Suppressor macrophage treated with lipopolysaccharide for 4 hours (primary cell): ENCODE results near the gene CBX1.
"Not testable (repeated sequence)": the region's sequence is repeated elsewhere in the genome, so short reads cannot be mapped to it uniquely, and the experiment has no call there.

Source experiments
- DNase-seq: peaks from one replicate; pipeline ENCODE4 v3.0.0-alpha.2; 2020

CBX1 gene

GRCh38 chr17:48122665-48123045, 21.4 kb upstream of the CBX1 start:
- no peak for DNase-seq

- no peak for DNase-seq
These were observed 20.8 kb upstream of the CBX1 start for GRCh38 chr17:48121923-48122664.

DNA sequence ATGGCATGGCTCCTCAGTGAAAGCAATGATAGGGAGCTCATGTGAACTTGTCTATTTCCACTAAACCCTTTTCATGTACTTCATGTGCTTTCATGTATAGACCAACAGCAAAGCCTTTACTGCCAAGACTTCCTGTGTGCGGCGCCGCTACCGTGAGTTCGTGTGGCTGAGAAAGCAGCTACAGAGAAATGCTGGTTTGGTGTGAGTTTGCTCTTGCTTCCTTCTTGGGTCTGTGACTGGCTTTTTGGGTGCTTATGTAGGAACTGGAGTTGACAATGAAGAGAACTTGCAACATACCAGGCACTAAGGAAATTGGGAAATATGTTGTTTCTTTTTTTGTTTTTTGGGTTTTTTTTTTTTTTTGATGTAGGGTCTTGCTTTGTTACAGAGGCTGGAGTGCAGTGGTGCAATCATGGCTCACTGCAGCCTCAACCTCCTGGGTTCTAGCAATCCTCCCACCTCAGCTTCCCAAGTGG, 12.0 kb upstream of the CBX1 start:
- DNase-seq, result peak; percentile 82

GRCh38 chr17:48111937-48112241, 10.6 kb upstream of the CBX1 start:
- DNase-seq, result no peak

- DNase-seq, result peak; percentile 33
These were observed 9.5 kb upstream of the CBX1 start for GRCh38 chr17:48110761-48111160.

DNA sequence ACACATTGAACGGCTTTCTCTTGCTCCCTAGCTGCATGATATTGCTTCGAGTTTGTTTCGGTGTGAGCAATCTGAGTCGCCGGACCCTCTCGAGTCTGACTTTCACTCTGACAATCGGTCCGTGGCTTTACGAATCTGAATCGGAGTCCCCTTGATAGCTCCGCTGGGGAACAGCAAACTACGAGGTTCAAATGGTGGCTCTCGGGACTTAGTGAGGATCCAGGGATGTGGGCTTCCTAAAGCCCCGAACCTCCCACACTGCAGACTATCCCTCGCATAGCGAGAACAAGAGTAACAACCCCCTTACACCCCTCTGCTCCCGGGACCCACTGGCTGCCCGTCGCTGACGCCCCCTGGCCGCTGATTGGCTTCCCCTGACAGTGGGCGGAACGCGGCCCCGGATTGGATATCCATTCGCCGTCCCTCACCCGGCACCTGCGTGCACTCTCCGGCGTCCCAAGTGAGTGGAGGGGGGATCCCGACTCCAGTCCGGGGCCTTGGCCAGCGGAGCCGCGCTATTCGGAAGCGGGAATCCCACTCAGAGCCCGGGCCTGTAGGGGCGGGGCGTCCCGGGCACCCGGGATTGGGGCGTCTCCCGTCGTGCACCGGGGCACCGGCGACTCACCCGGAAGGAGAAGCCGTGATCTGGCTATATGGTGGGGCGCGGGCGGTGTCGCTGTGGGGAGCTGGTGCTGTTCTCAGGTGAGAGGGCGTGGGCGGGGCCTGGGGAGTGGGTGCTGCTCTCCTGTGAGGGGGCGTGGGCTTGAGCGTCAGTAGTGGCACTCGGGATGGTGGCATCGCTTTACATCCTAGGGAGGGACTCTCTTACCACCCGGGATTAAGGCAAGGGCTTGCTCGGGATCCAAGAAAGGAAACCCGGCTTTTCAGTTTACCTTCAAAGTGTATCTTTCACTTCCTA, 6.1 kb upstream of the CBX1 start, which contains the start of gene SNX11:
Gene SNX11, plus strand, starts transcription at position 630 of the 919 bp plus-strand sequence. CDS start 4,278 bp downstream, outside the sequence.
- peak; percentile 91 for DNase-seq

DNA sequence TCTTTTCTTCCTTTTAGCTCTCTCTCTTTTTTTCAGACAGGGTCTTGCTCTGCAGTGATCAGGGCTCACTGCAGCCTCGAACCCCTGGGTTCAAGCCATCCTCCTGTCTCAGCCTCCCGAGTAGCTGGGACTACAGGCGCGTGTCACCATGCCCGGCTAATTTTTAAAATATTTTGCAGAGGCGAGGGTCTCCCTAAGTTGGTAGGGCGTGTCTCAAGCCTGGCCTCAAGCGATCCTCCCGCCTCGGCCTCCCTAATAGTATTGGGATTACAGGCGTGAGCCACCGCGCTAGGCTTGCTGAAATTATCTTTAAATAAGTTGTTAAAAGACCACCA, 5.5 kb upstream of the CBX1 start:
- no peak for DNase-seq

DNA sequence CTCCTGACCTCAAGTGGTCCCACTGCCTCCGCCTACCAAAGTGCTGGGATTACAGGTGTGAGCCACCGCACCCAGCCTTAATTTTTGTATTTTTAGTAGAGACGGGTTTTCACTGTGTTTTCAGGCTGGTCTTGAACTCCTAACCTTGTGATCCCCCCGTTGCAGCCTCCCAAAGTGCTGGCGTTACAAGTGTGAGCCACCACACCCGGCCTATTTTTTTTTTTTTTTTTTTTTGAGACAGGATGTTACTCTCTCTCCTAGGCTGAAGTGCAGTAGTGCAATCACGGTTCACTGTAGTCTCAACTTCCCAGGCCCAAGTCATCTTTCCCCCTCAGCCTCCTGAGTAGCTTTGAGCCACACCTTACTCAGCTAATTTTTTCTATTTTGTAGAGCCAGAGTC, 3.2 kb upstream of the CBX1 start:
- no peak for DNase-seq

DNA sequence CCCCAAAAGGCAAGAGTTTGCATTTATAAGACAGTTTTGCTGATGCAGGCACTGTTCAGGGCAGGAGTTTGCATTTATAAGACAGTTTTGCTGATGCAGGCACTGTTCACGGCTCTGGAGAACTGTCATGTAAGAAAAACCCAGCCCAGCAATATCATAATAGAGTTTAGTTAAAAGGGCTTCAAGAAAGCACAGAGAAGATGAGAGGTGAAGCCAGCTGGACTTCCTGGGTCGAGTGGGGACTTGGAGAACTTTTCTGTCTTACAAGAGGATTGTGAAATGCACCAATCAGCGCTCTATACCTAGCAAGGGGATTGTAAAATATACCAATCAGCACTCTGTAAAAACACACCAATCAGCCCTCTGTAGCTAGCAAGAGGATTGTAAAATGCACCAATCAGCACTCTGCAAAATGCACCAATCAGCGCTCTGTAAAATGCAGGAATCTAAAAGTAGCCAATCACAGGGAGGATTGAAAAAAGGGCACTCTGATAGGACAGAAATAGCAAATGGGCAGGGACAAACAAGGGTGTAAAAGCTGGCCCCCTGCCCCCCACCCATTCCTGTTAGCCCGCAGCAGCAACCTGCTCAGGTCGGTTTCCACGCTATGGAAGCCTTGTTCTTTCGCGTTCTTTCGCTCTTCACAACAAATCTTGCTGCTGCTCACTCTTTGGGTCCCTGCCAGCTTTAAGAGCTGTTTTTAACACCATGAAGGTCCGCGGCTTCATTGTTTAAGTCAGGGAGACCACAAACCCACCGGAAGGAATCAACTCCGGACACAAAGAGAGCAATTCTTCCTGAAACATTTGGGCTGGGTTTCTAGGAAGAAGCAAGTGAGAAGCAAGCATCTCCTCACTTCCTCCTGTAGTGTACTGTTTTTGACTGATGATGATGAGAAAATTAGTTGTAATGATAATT, 1.8 kb upstream of the CBX1 start:
- peak; percentile 36 for DNase-seq

- peak; percentile 19 for DNase-seq
These were observed 919 bp upstream of the CBX1 start for GRCh38 chr17:48102043-48102750.

DNA sequence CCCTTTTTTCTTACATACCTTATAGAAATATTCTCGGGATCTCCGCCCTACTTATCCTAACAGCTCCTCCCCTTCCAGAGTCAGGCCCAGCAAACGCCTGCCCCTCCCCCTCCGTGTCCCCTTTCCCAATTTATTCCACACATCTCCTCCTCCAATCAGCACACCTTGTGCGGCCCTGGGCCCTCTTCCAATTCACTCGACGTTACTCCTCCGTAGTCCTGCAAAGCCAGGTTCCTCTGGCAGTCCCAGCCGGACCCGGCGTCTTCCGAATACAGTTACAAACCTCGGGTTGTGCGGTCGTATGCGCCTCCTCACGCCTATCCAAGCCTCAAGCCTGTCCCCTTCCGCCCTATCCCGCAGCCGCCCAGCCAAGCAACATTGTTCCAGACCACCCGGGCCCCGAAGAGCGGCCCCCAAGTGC, 677 bp downstream of the CBX1 start:
- no peak for DNase-seq

DNA sequence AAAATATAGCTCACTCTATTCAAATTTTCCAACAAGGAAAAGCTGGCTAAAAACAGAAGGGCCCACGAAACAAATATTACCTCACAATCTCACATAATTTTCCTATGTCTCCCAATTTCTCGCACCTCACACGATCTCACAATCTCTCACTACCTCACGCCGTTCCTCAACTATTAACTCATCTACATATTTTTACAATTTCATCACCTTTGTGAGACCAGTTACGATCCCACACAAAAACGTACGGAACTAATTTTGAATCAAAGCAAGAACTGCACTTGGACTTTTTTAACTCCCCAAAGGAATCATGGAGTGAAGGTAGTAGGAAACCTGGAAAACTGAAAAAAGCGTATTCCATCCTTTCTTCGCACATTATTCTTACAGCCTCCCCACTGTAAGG, 1.1 kb downstream of the CBX1 start:
- no peak for DNase-seq

GRCh38 chr17:48095611-48096010, 5.7 kb downstream of the CBX1 start:
- DNase-seq, result no peak

- no peak for DNase-seq
These were observed 7.8 kb downstream of the CBX1 start for GRCh38 chr17:48093341-48094045.

GRCh38 chr17:48084932-48085331, 16.3 kb downstream of the CBX1 start:
- DNase-seq, result no peak

DNA sequence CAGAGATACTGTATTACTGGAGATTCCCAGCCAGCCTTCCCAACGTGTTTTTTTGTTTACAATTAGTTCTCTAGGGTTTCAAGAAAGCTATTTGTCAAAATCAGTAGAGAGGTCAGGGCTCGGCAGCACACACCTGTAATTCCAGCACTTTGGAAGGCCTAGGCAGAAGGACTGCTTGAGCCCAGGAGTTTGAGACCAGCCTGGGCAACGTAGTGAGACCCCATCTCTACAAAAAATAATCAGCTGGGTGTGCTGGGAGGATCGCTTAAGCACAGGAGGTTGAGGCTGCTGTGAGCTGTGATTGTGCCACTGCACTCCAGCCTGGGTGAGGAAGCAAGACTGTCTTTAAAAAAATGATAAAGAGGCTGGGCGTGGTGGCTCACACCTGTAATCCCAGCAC, 19.4 kb downstream of the CBX1 start:
- no peak for DNase-seq

- DNase-seq, result not testable (repeated sequence)
These were observed 24.1 kb downstream of the CBX1 start for GRCh38 chr17:48077152-48077551.

DNA sequence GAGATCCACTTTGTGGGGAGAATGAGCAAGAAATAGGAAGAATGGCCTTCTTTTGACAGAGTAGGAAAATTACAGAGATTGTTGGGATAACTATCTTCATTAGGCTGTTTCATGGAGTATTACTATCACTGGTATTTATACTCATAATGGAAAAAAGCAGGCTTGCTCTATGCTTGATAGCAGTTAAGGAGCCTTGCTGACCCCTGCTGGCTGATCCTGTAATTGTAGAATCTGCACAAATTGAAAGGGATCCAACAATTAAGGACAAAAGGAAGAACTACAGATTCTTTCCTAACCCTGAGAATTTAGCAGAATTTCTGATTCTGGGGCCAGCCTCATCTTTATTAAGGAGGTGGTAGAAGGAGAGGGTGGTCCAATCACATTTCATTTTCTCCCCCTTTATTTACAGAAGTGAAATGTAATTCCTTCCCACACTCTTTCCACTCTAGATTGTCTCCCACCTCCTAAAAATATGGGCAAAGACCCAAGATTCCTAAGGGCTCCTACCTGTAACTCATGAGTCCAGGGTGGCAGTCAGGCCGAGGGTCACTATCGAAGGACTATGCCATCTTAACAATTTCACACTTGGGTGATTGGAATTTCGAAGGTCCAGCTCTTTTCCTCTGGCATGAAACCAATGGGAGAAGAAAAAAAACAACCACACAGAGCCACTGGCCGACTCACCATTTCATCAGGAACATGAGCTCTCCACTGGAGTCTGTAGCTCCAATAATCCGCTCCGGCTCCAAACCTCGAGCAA, 26.8 kb downstream of the CBX1 start:
- DNase-seq, result peak; percentile 87

DNA sequence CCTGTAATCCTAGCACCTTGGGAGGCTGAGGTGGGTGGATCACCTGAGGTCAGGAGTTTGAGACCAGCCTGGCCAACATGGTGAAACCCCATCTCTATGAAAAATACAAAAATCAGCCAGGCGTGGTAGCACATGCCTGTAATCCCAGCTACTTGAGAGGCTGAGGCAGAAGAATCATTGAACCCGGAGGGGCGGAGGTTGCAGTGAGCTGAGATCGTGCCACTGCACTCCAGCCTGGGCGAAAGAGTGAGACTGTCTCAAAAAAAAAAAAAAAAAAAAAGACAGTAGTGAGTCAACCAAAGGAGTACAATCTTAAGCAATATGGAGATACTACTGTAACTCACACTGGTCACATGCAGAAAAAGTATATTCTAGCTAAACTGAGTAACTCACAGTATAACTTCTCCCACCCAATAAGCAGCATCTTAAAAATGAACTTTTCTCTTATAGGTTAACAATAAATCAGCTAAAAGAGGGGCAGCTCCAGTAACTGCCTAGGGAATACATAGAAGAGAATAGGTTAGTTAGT, 27.6 kb downstream of the CBX1 start:
- DNase-seq, result not testable (repeated sequence)

DNA sequence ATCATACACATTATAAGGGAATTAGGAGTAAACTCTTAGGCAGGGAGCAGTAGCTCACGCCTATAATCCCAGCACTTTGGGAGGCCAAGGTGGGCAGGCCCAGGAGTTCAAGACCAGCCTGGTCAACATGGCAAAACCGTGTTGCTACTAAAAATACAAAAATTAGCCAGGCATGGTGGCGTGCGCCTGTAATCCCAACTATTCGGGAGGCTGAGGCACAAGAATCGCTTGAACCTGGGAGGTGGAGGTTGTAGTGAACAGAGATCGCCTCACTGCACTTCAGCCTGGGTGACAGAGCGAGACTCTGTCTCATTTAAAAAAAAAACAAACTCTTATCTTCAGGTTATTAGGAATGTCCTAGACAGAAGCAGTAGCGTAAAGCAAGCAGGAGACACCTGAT, 28.5 kb downstream of the CBX1 start:
- not testable (repeated sequence) for DNase-seq

DNA sequence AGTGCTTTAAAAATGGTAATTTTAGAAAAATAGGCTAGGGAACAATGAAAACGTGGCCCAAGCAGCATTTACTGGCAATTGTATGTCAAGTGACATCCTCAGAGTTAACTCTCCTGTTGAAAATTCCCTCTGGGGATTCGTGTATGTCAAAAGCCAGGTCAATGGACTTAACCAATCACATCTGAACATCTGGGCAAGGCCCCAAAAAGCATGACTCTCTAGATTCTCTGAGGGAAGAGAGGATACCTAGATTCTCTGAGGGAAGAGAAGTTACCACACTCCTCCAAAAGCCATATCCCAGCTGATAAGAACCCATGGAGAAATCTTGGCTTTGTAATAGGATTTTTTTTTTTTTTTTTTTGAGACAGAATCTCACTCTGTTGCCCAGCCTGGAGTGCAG, 29.6 kb downstream of the CBX1 start:
- no peak for DNase-seq
